Epithelial cell of proximal tubule (primary cell): ENCODE data around the gene ACSM3. TPM values are rescaled to one million over a fixed set of nuclear protein-coding genes. Genes with fewer than 3 reads are reported as not detected.
A peak's percentile ranks its signal among the peaks of the same experiment; 100 is the strongest.

Source experiments
- DNase-seq: peaks from one replicate; pipeline ENCODE4 v3.0.0-alpha.2; 2011; ENCODE audit warnings: low read depth
- H3K4me3 ChIP-seq: 2 replicates; pipeline ENCODE4 v1.5.1; 2011; ENCODE audit warnings: low read depth, mild to moderate bottlenecking, low read length
- CTCF ChIP-seq: conservative IDR thresholded peaks from 2 replicates; pipeline ENCODE4 v1.5.1; 2012; ENCODE audit warnings: low read depth, mild to moderate bottlenecking, low read length
- total RNA-seq: library from RNA; depleted of rRNA; stranded (reverse); fragments of >200 nt; gene quantifications from 2 replicates; pipeline ENCODE4 v1.2.3, GENCODE V29; 2015

The ACSM3 gene
- total RNA-seq, 1 donor from 2014 or later = 5.9 TPM

GRCh38 chr16:20768818-20769217, 5.0 kb downstream of the ACSM3 start:
- no peak for DNase-seq
- no peak for TF ChIP-seq CTCF
- H3K4me3 ChIP-seq = no peak overlapping the region

- H3K4me3 ChIP-seq = no peak overlapping the region
- DNase-seq = no peak
- no peak for TF ChIP-seq CTCF
Observed at GRCh38 chr16:20773679-20774078, 9.9 kb downstream of the ACSM3 start.

- TF ChIP-seq CTCF = peak; percentile 83
- DNase-seq = no peak
- no peak overlapping the region for H3K4me3 ChIP-seq
Observed at GRCh38 chr16:20774703-20775362, 11.0 kb downstream of the ACSM3 start.

GRCh38 chr16:20781697-20782096, 17.9 kb downstream of the ACSM3 start:
- H3K4me3 ChIP-seq = no peak overlapping the region
- DNase-seq = no peak
- no peak for TF ChIP-seq CTCF

- no peak overlapping the region for H3K4me3 ChIP-seq
- TF ChIP-seq CTCF = no peak
- DNase-seq = no peak
Observed at GRCh38 chr16:20782470-20782869, 18.7 kb downstream of the ACSM3 start.

- no peak for TF ChIP-seq CTCF
- H3K4me3 ChIP-seq = no peak overlapping the region
- DNase-seq = no peak
Observed at GRCh38 chr16:20784204-20784603, 20.4 kb downstream of the ACSM3 start.

GRCh38 chr16:20789130-20789529, 25.3 kb downstream of the ACSM3 start:
- DNase-seq = no peak
- H3K4me3 ChIP-seq = no peak overlapping the region
- no peak for TF ChIP-seq CTCF
